ENCODE results near the gene STYX. TPM values are rescaled to one million over a fixed set of nuclear protein-coding genes. Genes with fewer than 3 reads are reported as not detected.
A peak's percentile ranks its signal among the peaks of the same experiment; 100 is the strongest.

Gene STYX
- total and polyA plus RNA-seq, 2 of the 8 experiments (the other 6 are each of a cell fraction or from before 2014, with no cell fraction given): 8.3 to 29.0 TPM

- no peak within 1 kb of the TSS for H2AK5ac ChIP-seq (ENCODE audit: low read depth, low read length)
- peaks cover 6% of the 10 kb centered on the region; the same call in 1 of the 2 replicates for H3K23me2 ChIP-seq (ENCODE audit: low read depth, low read length)
- peak in 1 of 2 experiments; percentile 82 for DNase-seq (ENCODE audit: low read depth in 1 of 2, low spot score in 2 of 2)
- H3K79me2 ChIP-seq (ENCODE audit: control insufficient read depth in 1 of 2, insufficient read depth in 2 of 2, low read length in 2 of 2): peaks cover 0 to 40% of the 10 kb centered on the region in 2 experiments; a peak in 2 of 4 replicates
- peak within 1 kb of the TSS; percentile 38 for H3K56ac ChIP-seq (replicated peaks; ENCODE audit: insufficient read length, low read depth, low read length)
- H3K4ac ChIP-seq (replicated peaks; ENCODE audit: insufficient read length, low read depth, low read length): no peak within 1 kb of the TSS
- H4K91ac ChIP-seq (replicated peaks; ENCODE audit: insufficient read length, low read length): peak within 1 kb of the TSS; percentile 41
- H2BK15ac ChIP-seq (ENCODE audit: low read length): peak within 1 kb of the TSS; percentile 72; the same call in 1 of the 2 replicates
- no peak for FAIRE-seq
- no peak within 1 kb of the TSS for H3K14ac ChIP-seq (ENCODE audit: insufficient read length)
- H3K23ac ChIP-seq (ENCODE audit: insufficient read length): no peak within 1 kb of the TSS
- H2BK12ac ChIP-seq (ENCODE audit: low read depth, low read length): 0 out of 2 replicates have a peak within 1 kb of the TSS, but pooled peaks have one; percentile 50
- peak within 1 kb of the TSS; percentile 75 to 90 (median 88) for H3K9ac ChIP-seq (replicated peaks in 1 of 4; ENCODE audit: extremely low read depth in 1 of 4, low read depth in 3 of 4, low read length in 3 of 4)
- no peaks in the 10 kb centered on the region for H3K36me3 ChIP-seq (ENCODE audit: control insufficient read depth in 2 of 4, insufficient read depth in 4 of 4, low read length in 3 of 4)
- peak within 1 kb of the TSS; percentile 87 to 96 for H3K4me2 ChIP-seq (ENCODE audit: insufficient read depth in 1 of 2, low read depth in 2 of 2, low read length in 2 of 2)
- peaks cover 0 to 3% (median 0%) of the 10 kb centered on the region in 4 experiments; a peak in 2 of 7 replicates for H3K4me1 ChIP-seq (replicated peaks in 1 of 4; ENCODE audit: control insufficient read depth in 3 of 4, insufficient read depth in 4 of 4, low read length in 3 of 4)
- H3K27ac ChIP-seq (ENCODE audit: low read depth, low read length): peak within 1 kb of the TSS; percentile 54; the same call in 1 of the 2 replicates
- H3K79me1 ChIP-seq (ENCODE audit: low read depth, low read length): no peaks in the 10 kb centered on the region
- H3K18ac ChIP-seq (ENCODE audit: extremely low read depth, low read length): peak within 1 kb of the TSS; percentile 87
- peaks cover 0 to 6% of the 10 kb centered on the region in 2 experiments for H4K20me1 ChIP-seq (replicated peaks in 1 of 2; ENCODE audit: control insufficient read depth in 1 of 2, insufficient read depth in 2 of 2, low read length in 2 of 2)
- peak within 1 kb of the TSS; percentile 83 to 94 (median 88) for H3K4me3 ChIP-seq (ENCODE audit: extremely low read depth in 1 of 4, insufficient read depth in 2 of 4, low read depth in 3 of 4, low read length in 4 of 4)
- ChIA-PET POLR2A (ENCODE audit: partially characterized antibody) (interaction anchor here (0.6 to 2.9 kb wide), 6 partner anchors 9 to 142 kb away, joined by 3 to 19 read pairs (median 4); partner anchors contain the start of genes PSMC6 and STYX), CTCF (ENCODE audit: partially characterized antibody) (no interaction called here)
- 3% methylated on average over 16 of the region's 78 CpGs; no CpG with 5 or more reads in 1 of the 2 experiments for WGBS, 2 experiments (ENCODE audit: extremely low coverage in 1 of 2, insufficient coverage in 1 of 2, insufficient read length in 1 of 2, insufficient replicate concordance in 2 of 2, low coverage in 1 of 2, low lambda C conversion rate in 2 of 2, missing lambda C conversion rate in 1 of 2)
- H3K27me3 ChIP-seq (replicated peaks in 1 of 4; ENCODE audit: control insufficient read depth in 3 of 4, extremely low read depth in 1 of 4, insufficient read depth in 3 of 4, low read length in 3 of 4): no peaks in the 10 kb centered on the region
- H4K8ac ChIP-seq (ENCODE audit: extremely low read depth, insufficient read depth, low read length): peak within 1 kb of the TSS; percentile 91
- no peak within 1 kb of the TSS for H2BK20ac ChIP-seq (ENCODE audit: low read length)
- H3K9me3 ChIP-seq (ENCODE audit: insufficient read depth in 2 of 2, low read depth in 1 of 2, low read length in 1 of 2): no peaks in the 10 kb centered on the region
- H4K5ac ChIP-seq (ENCODE audit: insufficient read length, low read depth, low read length): peak within 1 kb of the TSS; percentile 45
- 0 out of 2 replicates have a peak within 1 kb of the TSS, but pooled peaks have one; percentile 24 for H2BK5ac ChIP-seq (ENCODE audit: low read depth, low read length)
- H2BK120ac ChIP-seq (replicated peaks; ENCODE audit: low read depth, low read length): no peak within 1 kb of the TSS
- H2AFZ ChIP-seq (ENCODE audit: low read length): peak within 1 kb of the TSS; percentile 88
- TF ChIP-seq, protein P1, sequence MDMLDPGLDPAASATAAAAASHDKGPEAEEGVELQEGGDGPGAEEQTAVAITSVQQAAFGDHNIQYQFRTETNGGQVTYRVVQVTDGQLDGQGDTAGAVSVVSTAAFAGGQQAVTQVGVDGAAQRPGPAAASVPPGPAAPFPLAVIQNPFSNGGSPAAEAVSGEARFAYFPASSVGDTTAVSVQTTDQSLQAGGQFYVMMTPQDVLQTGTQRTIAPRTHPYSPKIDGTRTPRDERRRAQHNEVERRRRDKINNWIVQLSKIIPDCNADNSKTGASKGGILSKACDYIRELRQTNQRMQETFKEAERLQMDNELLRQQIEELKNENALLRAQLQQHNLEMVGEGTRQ (IDR thresholded peaks at IDR 0.05; ENCODE audit: low read length): no peak
- TF ChIP-seq HDAC2 (IDR thresholded peaks at IDR 0.05; ENCODE audit: borderline replicate concordance in 1 of 2, low read depth in 2 of 2, low read length in 2 of 2): no peak
- TF ChIP-seq, protein P2, sequence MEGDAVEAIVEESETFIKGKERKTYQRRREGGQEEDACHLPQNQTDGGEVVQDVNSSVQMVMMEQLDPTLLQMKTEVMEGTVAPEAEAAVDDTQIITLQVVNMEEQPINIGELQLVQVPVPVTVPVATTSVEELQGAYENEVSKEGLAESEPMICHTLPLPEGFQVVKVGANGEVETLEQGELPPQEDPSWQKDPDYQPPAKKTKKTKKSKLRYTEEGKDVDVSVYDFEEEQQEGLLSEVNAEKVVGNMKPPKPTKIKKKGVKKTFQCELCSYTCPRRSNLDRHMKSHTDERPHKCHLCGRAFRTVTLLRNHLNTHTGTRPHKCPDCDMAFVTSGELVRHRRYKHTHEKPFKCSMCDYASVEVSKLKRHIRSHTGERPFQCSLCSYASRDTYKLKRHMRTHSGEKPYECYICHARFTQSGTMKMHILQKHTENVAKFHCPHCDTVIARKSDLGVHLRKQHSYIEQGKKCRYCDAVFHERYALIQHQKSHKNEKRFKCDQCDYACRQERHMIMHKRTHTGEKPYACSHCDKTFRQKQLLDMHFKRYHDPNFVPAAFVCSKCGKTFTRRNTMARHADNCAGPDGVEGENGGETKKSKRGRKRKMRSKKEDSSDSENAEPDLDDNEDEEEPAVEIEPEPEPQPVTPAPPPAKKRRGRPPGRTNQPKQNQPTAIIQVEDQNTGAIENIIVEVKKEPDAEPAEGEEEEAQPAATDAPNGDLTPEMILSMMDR (IDR thresholded peaks at IDR 0.05; ENCODE audit: control extremely low read depth in 1 of 3, insufficient read depth in 1 of 3, low read depth in 1 of 3, low read length in 3 of 3): no peak
- no peak for TF ChIP-seq NANOG (IDR thresholded peaks at IDR 0.05; ENCODE audit: insufficient read depth, low read depth, low read length, poor library complexity, severe bottlenecking)
- TF ChIP-seq KDM1A (IDR thresholded peaks at IDR 0.05; ENCODE audit: borderline replicate concordance, low read length): no peak
- TF ChIP-seq POU5F1 (IDR thresholded peaks at IDR 0.05; ENCODE audit: low read depth, low read length): no peak
- peak; percentile 78 for TF ChIP-seq ASH2L (IDR thresholded peaks at IDR 0.05; ENCODE audit: low read length)
- TF ChIP-seq CEBPB (IDR thresholded peaks at IDR 0.05; ENCODE audit: low read depth, low read length): no peak
Measured at GRCh38 chr14:52695481-52696091, 34.4 kb upstream of the STYX start, which contains the start of gene ERO1A. Gene ERO1A, minus strand, starts transcription at chr14:52695558. Its CDS starts 77 bp downstream, at chr14:52695481.

Measured in H1 (cell line).